Limb (tissue), 2 donors: ENCODE data around the gene UBR4.
"Not testable (repeated sequence)": the region's sequence is repeated elsewhere in the genome, so short reads cannot be mapped to it uniquely, and the experiment has no call there.

Experiments used
- DNase-seq, 2 donors: peaks; one replicate each; pipeline ENCODE4 v3.0.0-alpha.2; 2016; ENCODE audit errors: extremely low spot score in 2 of 2

The UBR4 gene

GRCh38 chr1:19209990-19210771, at the start of gene UBR4:
Gene UBR4 (minus strand): TSS chr1:19210266. CDS start chr1:19210248, 18 bp downstream.
- peak; percentile 88 to 97 for DNase-seq

- DNase-seq, result no peak
Measured at GRCh38 chr1:19258353-19258752, 48.3 kb upstream of the UBR4 start.

GRCh38 chr1:19257178-19257914, 47.3 kb upstream of the UBR4 start:
- no peak for DNase-seq

GRCh38 chr1:19256301-19256700, 46.2 kb upstream of the UBR4 start:
- DNase-seq, result not testable (repeated sequence)

GRCh38 chr1:19255288-19255687, 45.2 kb upstream of the UBR4 start:
- no peak for DNase-seq

GRCh38 chr1:19254416-19254815, 44.4 kb upstream of the UBR4 start:
- no peak for DNase-seq

- DNase-seq, result peak; percentile 75 to 96
Measured at GRCh38 chr1:19251305-19252196, 41.5 kb upstream of the UBR4 start, which contains the start of the genes EMC1 and MRTO4. Gene EMC1 (minus strand): TSS chr1:19251524. CDS start chr1:19251509, 15 bp downstream. Gene MRTO4 (plus strand): TSS chr1:19251805. CDS start chr1:19251836, 31 bp downstream.

- DNase-seq, result no peak
Measured at GRCh38 chr1:19250629-19251304, 40.7 kb upstream of the UBR4 start.

- DNase-seq, result peak; percentile 36 to 50
Measured at GRCh38 chr1:19240673-19241538, 30.8 kb upstream of the UBR4 start.

GRCh38 chr1:19239876-19240275, 29.8 kb upstream of the UBR4 start:
- no peak for DNase-seq

GRCh38 chr1:19234224-19234623, 24.2 kb upstream of the UBR4 start:
- no peak for DNase-seq

- DNase-seq, result no peak
Measured at GRCh38 chr1:19232524-19232846, 22.4 kb upstream of the UBR4 start.

GRCh38 chr1:19231736-19232523, 21.9 kb upstream of the UBR4 start:
- DNase-seq, result not testable (repeated sequence)

GRCh38 chr1:19229828-19230325, 19.8 kb upstream of the UBR4 start:
- DNase-seq, result no peak

- DNase-seq, result no peak
Measured at GRCh38 chr1:19229229-19229628, 19.2 kb upstream of the UBR4 start.

GRCh38 chr1:19222979-19223824, 13.1 kb upstream of the UBR4 start:
- DNase-seq, result no peak

- DNase-seq, result no peak
Measured at GRCh38 chr1:19222573-19222972, 12.5 kb upstream of the UBR4 start.

- DNase-seq, result no peak
Measured at GRCh38 chr1:19220991-19221390, 10.9 kb upstream of the UBR4 start.
